Caco-2 (cell line): ENCODE measurements around the gene IFNGR1. TPM values are rescaled to one million over a fixed set of nuclear protein-coding genes. Genes with fewer than 3 reads are reported as not detected.
A peak's percentile ranks its signal among the peaks of the same experiment; 100 is the strongest.

Source experiments
- BruUV-seq: library from RNA; stranded (reverse); fragments of 400-500 nt; replicated peaks from 2 replicates; lab custom pipeline; 2021; lab: Mats Ljungman, UMichigan
- CTCF ChIA-PET: fragments of 300-600 bp; sonication (Branson Sonifier 250); formaldehyde crosslinking; loops from one replicate; lab custom pipeline; 2022; ENCODE audit warnings: antibody characterized with exemption; lab: Charles Lee
- POLR2A ChIA-PET: fragments of 300-600 bp; sonication (Branson Sonifier 250); formaldehyde crosslinking; loops from one replicate; lab custom pipeline; 2022; ENCODE audit warnings: antibody characterized with exemption; lab: Charles Lee
- DNase-seq, 2 experiments: peaks; one replicate each; pipeline versions ENCODE4 v3.0.0 to v3.0.0-alpha.2; 2020 to 2022
- H3K27me3 ChIP-seq: replicated peaks from 2 replicates; pipeline ENCODE4 v1.6.0; 2011; ENCODE audit warnings: low read length; ENCODE audit not compliant: control insufficient read depth, insufficient read depth
- H3K36me3 ChIP-seq: 2 replicates; pipeline ENCODE4 v1.5.1; 2011; ENCODE audit warnings: low read length; ENCODE audit not compliant: control insufficient read depth, insufficient read depth
- H3K4me1 ChIP-seq: fragments of 250-450 bp; sonication (Bioruptor Pico); 2 replicates; pipeline ENCODE4 v1.5.1; 2020; ENCODE audit warnings: mild to moderate bottlenecking
- H3K4me3 ChIP-seq: 2 replicates; pipeline ENCODE4 v1.5.1; 2011; ENCODE audit warnings: low read depth, mild to moderate bottlenecking, control low read depth, low read length
- H3K9me3 ChIP-seq: fragments of 250-450 bp; sonication (Bioruptor Pico); 2 replicates; pipeline ENCODE4 v1.5.1; 2020; ENCODE audit warnings: mild to moderate bottlenecking, moderate library complexity
- H3K27ac Mint-ChIP-seq: one replicate; pipeline ENCODE4 v1.8.0; 2022; ENCODE audit warnings: mixed read lengths; ENCODE audit not compliant: unreplicated experiment
- H3K27me3 Mint-ChIP-seq: one replicate; pipeline ENCODE4 v1.8.0; 2022; ENCODE audit warnings: mixed read lengths; ENCODE audit not compliant: insufficient read depth, unreplicated experiment
- H3K36me3 Mint-ChIP-seq: one replicate; pipeline ENCODE4 v1.8.0; 2022; ENCODE audit warnings: mild to moderate bottlenecking, mixed read lengths; ENCODE audit not compliant: insufficient read depth, unreplicated experiment
- H3K4me1 Mint-ChIP-seq: one replicate; pipeline ENCODE4 v1.8.0; 2022; ENCODE audit warnings: low read depth, mixed read lengths; ENCODE audit not compliant: unreplicated experiment
- H3K4me3 Mint-ChIP-seq: one replicate; pipeline ENCODE4 v1.8.0; 2022; ENCODE audit warnings: mild to moderate bottlenecking, moderate library complexity, mixed read lengths; ENCODE audit not compliant: unreplicated experiment
- H3K9me3 Mint-ChIP-seq: one replicate; pipeline ENCODE4 v1.8.0; 2022; ENCODE audit warnings: mixed read lengths; ENCODE audit not compliant: unreplicated experiment
- intact Hi-C: fragments of 100-400 bp; cut with micrococcal nuclease; formaldehyde crosslinking; loops from one replicate; pipeline ENCODE4 v1.10.0; 2022; ENCODE audit not compliant: unreplicated experiment
- total RNA-seq: library from RNA; stranded (reverse); gene quantifications from 2 replicates; pipeline ENCODE4 v1.2.3, GENCODE V29; 2022
- TF ChIP-seq, protein P1 (sequence below), 2 experiments: fragments of 200-600 bp in 1 of 2; IDR thresholded peaks; 1 replicate in 1 of 2; 2 replicates in 1 of 2; pipeline versions ENCODE4 v1.5.1 to v1.8.0; 2011 to 2022; ENCODE audit warnings: antibody characterized with exemption in 1 of 2, control low read depth in 1 of 2, inconsistent platforms in 1 of 2, low read depth in 1 of 2, low read length in 1 of 2, mild to moderate bottlenecking in 1 of 2, moderate library complexity in 1 of 2; ENCODE audit not compliant: insufficient read depth in 1 of 2, severe bottlenecking in 1 of 2, unreplicated experiment in 1 of 2

IFNGR1 gene
- total RNA-seq, 1 experiment from 2014 or later: 58.0 TPM

DNA sequence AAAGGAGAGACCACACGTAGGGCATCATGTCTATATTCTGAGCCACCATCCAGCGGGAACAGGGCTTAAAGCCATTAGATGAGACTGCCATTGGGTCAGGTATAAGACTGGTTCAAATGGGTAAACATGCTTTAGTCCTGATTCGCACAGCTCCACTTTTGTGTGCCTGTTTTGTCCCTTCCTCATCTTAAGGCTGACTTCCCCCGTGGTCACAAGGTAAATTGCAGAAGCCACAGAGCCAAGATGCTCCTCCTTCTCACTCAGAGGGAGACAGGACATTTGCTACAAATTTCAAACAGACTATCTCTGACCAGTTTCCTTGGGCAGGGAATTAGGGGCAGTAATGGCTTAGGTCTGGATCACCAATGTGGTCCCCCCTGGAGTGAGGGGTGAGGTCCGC lies 11.4 kb upstream of the IFNGR1 start:
- no peaks in the 10 kb centered on the region for H3K36me3 ChIP-seq
- Mint-ChIP-seq H3K9me3 (peaks cover 7% of the 10 kb centered on the region), H3K4me1 (peaks cover 11% of the 10 kb centered on the region), H3K27ac (no peak overlapping the region), H3K27me3 (no peaks in the 10 kb centered on the region), H3K36me3 (no peaks in the 10 kb centered on the region), H3K4me3 (no peak overlapping the region)
- ChIA-PET POLR2A (no interaction called here), CTCF (no interaction called here)
- DNase-seq: no peak
- TF ChIP-seq, protein P1, sequence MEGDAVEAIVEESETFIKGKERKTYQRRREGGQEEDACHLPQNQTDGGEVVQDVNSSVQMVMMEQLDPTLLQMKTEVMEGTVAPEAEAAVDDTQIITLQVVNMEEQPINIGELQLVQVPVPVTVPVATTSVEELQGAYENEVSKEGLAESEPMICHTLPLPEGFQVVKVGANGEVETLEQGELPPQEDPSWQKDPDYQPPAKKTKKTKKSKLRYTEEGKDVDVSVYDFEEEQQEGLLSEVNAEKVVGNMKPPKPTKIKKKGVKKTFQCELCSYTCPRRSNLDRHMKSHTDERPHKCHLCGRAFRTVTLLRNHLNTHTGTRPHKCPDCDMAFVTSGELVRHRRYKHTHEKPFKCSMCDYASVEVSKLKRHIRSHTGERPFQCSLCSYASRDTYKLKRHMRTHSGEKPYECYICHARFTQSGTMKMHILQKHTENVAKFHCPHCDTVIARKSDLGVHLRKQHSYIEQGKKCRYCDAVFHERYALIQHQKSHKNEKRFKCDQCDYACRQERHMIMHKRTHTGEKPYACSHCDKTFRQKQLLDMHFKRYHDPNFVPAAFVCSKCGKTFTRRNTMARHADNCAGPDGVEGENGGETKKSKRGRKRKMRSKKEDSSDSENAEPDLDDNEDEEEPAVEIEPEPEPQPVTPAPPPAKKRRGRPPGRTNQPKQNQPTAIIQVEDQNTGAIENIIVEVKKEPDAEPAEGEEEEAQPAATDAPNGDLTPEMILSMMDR (IDR thresholded peaks at IDR 0.05; ENCODE audit: insufficient read depth in 1 of 2, low read depth in 1 of 2, low read length in 1 of 2, severe bottlenecking in 1 of 2, unreplicated experiment in 1 of 2): no peak
- no TSS peak for BruUV-seq
- H3K4me1 ChIP-seq: peaks cover 29% of the 10 kb centered on the region
- H3K27me3 ChIP-seq: no peaks in the 10 kb centered on the region
- 0 out of 2 replicates have a peak, but pooled peaks cover 2% of the 10 kb centered on the region for H3K9me3 ChIP-seq
- no peak overlapping the region for H3K4me3 ChIP-seq
- intact Hi-C loops: no loop called here

DNA sequence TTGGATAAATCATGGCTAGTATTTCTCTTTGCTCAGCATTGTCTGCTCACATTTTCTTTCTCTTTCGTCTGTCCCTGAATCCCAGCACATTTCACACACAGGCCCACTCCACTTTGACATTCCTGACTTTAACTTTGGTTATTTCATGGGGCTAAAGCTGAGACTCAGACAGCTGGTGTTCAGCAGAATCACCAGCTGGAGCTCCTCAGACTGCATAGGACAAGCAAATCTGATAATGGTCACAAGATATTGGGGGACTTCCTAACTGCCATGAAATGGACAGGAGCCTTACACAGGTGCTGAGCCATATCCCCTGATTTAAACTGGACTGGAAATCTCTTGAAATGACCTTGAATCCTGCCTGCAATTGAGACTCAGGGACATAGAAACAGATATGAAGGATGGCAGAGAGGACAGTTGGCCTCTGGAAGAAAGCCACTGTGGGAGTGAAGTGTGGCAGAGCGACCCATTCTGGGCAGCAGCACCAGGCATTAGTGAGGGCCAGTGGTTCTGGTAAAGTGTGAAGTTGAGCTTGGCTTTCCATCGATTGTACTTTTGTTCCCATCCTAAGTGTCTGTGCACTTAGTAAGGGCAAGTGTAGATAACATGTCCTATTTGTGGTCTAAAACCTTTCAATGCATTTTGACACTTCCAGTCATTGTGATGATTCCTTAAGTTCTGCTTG lies 10.0 kb upstream of the IFNGR1 start:
- intact Hi-C loops: no loop called here
- H3K9me3 Mint-ChIP-seq: peaks cover 7% of the 10 kb centered on the region
- H3K4me1 Mint-ChIP-seq: peaks cover 6% of the 10 kb centered on the region
- Histone ChIP-seq H3K27me3 (no peaks in the 10 kb centered on the region), H3K36me3 (no peaks in the 10 kb centered on the region), H3K4me3 (no peak overlapping the region), H3K9me3 (0 out of 2 replicates have a peak, but pooled peaks cover 2% of the 10 kb centered on the region), H3K4me1 (peaks cover 18% of the 10 kb centered on the region)
- H3K27me3 Mint-ChIP-seq: no peaks in the 10 kb centered on the region
- no TSS peak for BruUV-seq
- no peak overlapping the region for H3K4me3 Mint-ChIP-seq
- H3K36me3 Mint-ChIP-seq: no peaks in the 10 kb centered on the region
- no peak for DNase-seq
- ChIA-PET CTCF (no interaction called here), POLR2A (no interaction called here)
- TF ChIP-seq, protein P1 (IDR thresholded peaks at IDR 0.05; ENCODE audit: insufficient read depth in 1 of 2, low read depth in 1 of 2, low read length in 1 of 2, severe bottlenecking in 1 of 2, unreplicated experiment in 1 of 2): no peak
- peak overlapping the region; percentile 59 for H3K27ac Mint-ChIP-seq

DNA sequence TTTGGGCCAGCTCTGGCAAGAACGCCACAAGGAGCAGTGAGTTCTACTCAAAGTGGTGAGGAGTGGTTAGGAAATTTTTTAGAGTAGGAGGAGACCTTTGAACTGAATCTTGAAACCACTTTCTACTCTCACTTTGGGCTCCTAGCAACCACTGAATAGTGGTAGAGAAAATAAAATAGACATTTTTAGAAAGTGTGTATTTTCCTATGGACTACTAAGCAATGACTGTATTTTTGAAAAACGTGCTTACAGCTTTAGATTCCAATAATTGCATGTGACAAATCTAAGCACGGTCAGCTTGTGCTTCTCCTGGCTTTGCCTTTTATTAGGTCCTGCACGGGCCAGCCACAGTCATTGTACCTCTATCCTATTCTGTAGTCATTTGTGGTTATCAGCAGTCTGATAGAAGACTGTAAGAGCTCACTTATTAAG lies 8.7 kb upstream of the IFNGR1 start:
- Histone ChIP-seq H3K4me3 (no peak overlapping the region), H3K27me3 (no peaks in the 10 kb centered on the region), H3K4me1 (peaks cover 12% of the 10 kb centered on the region), H3K36me3 (no peaks in the 10 kb centered on the region), H3K9me3 (0 out of 2 replicates have a peak, but pooled peaks cover 2% of the 10 kb centered on the region)
- CTCF ChIA-PET: interaction anchor here (0.6 kb wide), 1 partner anchor 87 kb away, joined by 7 read pairs; no protein-coding TSS in a partner anchor
- intact Hi-C loops: no loop called here
- Mint-ChIP-seq H3K27ac (no peak overlapping the region), H3K27me3 (no peaks in the 10 kb centered on the region), H3K9me3 (peaks cover 7% of the 10 kb centered on the region), H3K36me3 (no peaks in the 10 kb centered on the region), H3K4me3 (no peak overlapping the region), H3K4me1 (peaks cover 4% of the 10 kb centered on the region)
- no TSS peak for BruUV-seq
- TF ChIP-seq, protein P1 (IDR thresholded peaks at IDR 0.05; ENCODE audit: insufficient read depth in 1 of 2, low read depth in 1 of 2, low read length in 1 of 2, severe bottlenecking in 1 of 2, unreplicated experiment in 1 of 2): no peak
- POLR2A ChIA-PET: no interaction called here
- no peak for DNase-seq
